ENCODE data around the gene CCL18. TPM values are rescaled to one million over a fixed set of nuclear protein-coding genes. Genes with fewer than 3 reads are reported as not detected.

Gene CCL18
- total and polyA plus RNA-seq, 9 of the 15 experiments (the other 6 are each of a cell fraction or from before 2014, with no cell fraction given), result not detected

DNA sequence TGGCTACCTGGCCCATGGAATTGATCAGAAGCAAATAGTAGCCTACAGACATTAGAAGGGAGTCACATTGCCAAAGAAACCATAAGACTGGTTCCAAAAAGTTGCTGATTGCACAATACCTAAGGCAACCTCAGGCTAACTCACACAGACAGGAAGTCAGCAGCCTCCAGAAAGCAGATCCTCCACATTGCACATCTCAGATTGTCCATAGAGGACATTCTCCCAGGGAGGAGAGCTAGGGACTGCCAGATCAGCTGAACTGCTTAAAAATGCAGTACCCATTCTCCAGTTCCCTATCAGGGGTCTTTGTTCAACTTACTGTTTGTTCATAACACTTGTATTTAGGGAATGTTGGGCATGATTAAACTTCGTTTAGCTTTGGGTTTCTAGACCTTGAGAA lies 21.7 kb downstream of the CCL18 start:
- peak; percentile 88 for TF ChIP-seq CEBPB (tag; IDR thresholded peaks at IDR 0.05)
- no peak for TF ChIP-seq ELF1 (tag; IDR thresholded peaks at IDR 0.05)
- no peak for TF ChIP-seq ZNF696 (CRISPR knock-in tag; conservative IDR thresholded peaks at IDR 0.05)
- TF ChIP-seq CEBPG (CRISPR knock-in tag; IDR thresholded peaks at IDR 0.05), result no peak
- TF ChIP-seq CEBPG (tag; conservative IDR thresholded peaks at IDR 0.05 in 1 of 2, IDR thresholded peaks at IDR 0.05 in 1 of 2), result peak; percentile 77 to 89
- TF ChIP-seq ZFPM2 (CRISPR knock-in tag; IDR thresholded peaks at IDR 0.05), result no peak
- TF ChIP-seq PHF20 (IDR thresholded peaks at IDR 0.05; ENCODE audit: partially characterized antibody), result no peak
- TF ChIP-seq GATA2 (CRISPR knock-in tag; IDR thresholded peaks at IDR 0.05), result no peak
- intact Hi-C loops (cut with micrococcal nuclease), result no loop called here
- ATAC-seq (no peak), FAIRE-seq (no peak), DNase-seq (ENCODE audit: extremely low read depth in 1 of 4, low spot score in 3 of 4) (no peak)
- Histone ChIP-seq H3K9me3 (replicated peaks; ENCODE audit: control insufficient read depth, insufficient read depth, low read depth, low read length) (no peaks in the 10 kb centered on the region), H3K36me3 (ENCODE audit: control insufficient read depth, insufficient read depth, low read length) (no peaks in the 10 kb centered on the region), H3K27me3 (ENCODE audit: control insufficient read depth in 2 of 2, insufficient read depth in 2 of 2, low read length in 2 of 2) (peaks cover 13 to 18% of the 10 kb centered on the region in 2 experiments; a peak in 4 of 5 replicates), H3K27ac (ENCODE audit: extremely low read depth, low read depth, low read length) (no peak overlapping the region), H3K9me1 (ENCODE audit: control insufficient read depth, insufficient read depth, low read length) (no peaks in the 10 kb centered on the region), H3K9ac (ENCODE audit: insufficient read depth in 1 of 2, low read depth in 2 of 2, low read length in 2 of 2) (no peak overlapping the region), H3K4me2 (ENCODE audit: insufficient read depth, low read length) (no peak overlapping the region), H3K4me1 (replicated peaks in 1 of 2; ENCODE audit: control insufficient read depth in 2 of 2, insufficient read depth in 2 of 2, low read length in 2 of 2) (no peaks in the 10 kb centered on the region), H2AFZ (ENCODE audit: low read depth, low read length) (no peak overlapping the region), H3K79me2 (ENCODE audit: control insufficient read depth, insufficient read depth, low read length) (no peaks in the 10 kb centered on the region), H3K4me3 (no peak overlapping the region), H4K20me1 (replicated peaks; ENCODE audit: control insufficient read depth, insufficient read depth, low read length) (no peaks in the 10 kb centered on the region)
- BruUV-seq (replicated peaks), result no TSS peak
- WGBS (ENCODE audit: insufficient coverage, low coverage, missing lambda C conversion rate), result 0% methylated on average over 1 of the region's 1 CpG
- in situ Hi-C loops (cut with MboI), result no loop called here
- POLR2A ChIA-PET, result interaction anchor here (0.6 kb wide), 1 partner anchor 1392 kb away, joined by 3 read pairs; no protein-coding TSS in a partner anchor
- CTCF ChIA-PET (ENCODE audit: low intra/inter-chr PET ratio), result no interaction called here

DNA sequence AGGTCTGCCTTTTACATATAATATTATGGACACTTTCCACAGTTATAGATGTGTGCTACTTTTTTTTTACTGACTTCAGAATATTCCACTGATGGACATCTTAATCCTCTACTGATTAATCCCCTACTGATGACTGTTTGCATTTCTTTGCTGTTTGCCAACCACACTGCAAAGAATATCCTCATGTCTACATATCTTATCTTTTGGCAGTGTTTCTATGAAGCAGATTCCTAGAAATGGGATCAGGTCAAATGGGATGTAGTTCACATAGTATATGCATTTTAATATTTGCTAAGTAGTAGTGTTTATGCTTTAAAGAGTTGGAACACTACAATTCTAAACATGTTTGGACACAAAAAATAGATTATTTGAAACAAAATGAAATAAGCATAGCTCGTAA lies 22.7 kb downstream of the CCL18 start:
- Histone ChIP-seq H3K36me3 (ENCODE audit: control insufficient read depth, insufficient read depth, low read length) (no peaks in the 10 kb centered on the region), H3K27me3 (ENCODE audit: control insufficient read depth in 2 of 2, insufficient read depth in 2 of 2, low read length in 2 of 2) (peaks cover 13 to 18% of the 10 kb centered on the region in 2 experiments; a peak in 4 of 5 replicates), H3K79me2 (ENCODE audit: control insufficient read depth, insufficient read depth, low read length) (no peaks in the 10 kb centered on the region), H3K9me3 (replicated peaks; ENCODE audit: control insufficient read depth, insufficient read depth, low read depth, low read length) (no peaks in the 10 kb centered on the region), H3K27ac (ENCODE audit: extremely low read depth, low read depth, low read length) (no peak overlapping the region), H3K9ac (ENCODE audit: insufficient read depth in 1 of 2, low read depth in 2 of 2, low read length in 2 of 2) (no peak overlapping the region), H3K9me1 (ENCODE audit: control insufficient read depth, insufficient read depth, low read length) (no peaks in the 10 kb centered on the region), H3K4me2 (ENCODE audit: insufficient read depth, low read length) (no peak overlapping the region), H3K4me1 (replicated peaks in 1 of 2; ENCODE audit: control insufficient read depth in 2 of 2, insufficient read depth in 2 of 2, low read length in 2 of 2) (no peaks in the 10 kb centered on the region), H3K4me3 (no peak overlapping the region), H2AFZ (ENCODE audit: low read depth, low read length) (no peak overlapping the region), H4K20me1 (replicated peaks; ENCODE audit: control insufficient read depth, insufficient read depth, low read length) (no peaks in the 10 kb centered on the region)
- no peak for ATAC-seq
- no TSS peak for BruUV-seq (replicated peaks)
- POLR2A ChIA-PET, result no interaction called here
- in situ Hi-C loops (cut with MboI) (no loop called here), intact Hi-C loops (cut with micrococcal nuclease) (no loop called here)
- FAIRE-seq, result no peak
- WGBS (ENCODE audit: insufficient coverage, low coverage, missing lambda C conversion rate), result 0% methylated on average over 1 of the region's 1 CpG
- CTCF ChIA-PET (ENCODE audit: low intra/inter-chr PET ratio), result no interaction called here
- DNase-seq (ENCODE audit: extremely low read depth in 1 of 4, low spot score in 3 of 4), result no peak
- TF ChIP-seq FOXJ3 (CRISPR knock-in tag; IDR thresholded peaks at IDR 0.05) (no peak), E2F5 (CRISPR knock-in tag; IDR thresholded peaks at IDR 0.05) (no peak), NR2F6 (CRISPR knock-in tag; IDR thresholded peaks at IDR 0.05) (no peak)
- TF ChIP-seq, protein P1, sequence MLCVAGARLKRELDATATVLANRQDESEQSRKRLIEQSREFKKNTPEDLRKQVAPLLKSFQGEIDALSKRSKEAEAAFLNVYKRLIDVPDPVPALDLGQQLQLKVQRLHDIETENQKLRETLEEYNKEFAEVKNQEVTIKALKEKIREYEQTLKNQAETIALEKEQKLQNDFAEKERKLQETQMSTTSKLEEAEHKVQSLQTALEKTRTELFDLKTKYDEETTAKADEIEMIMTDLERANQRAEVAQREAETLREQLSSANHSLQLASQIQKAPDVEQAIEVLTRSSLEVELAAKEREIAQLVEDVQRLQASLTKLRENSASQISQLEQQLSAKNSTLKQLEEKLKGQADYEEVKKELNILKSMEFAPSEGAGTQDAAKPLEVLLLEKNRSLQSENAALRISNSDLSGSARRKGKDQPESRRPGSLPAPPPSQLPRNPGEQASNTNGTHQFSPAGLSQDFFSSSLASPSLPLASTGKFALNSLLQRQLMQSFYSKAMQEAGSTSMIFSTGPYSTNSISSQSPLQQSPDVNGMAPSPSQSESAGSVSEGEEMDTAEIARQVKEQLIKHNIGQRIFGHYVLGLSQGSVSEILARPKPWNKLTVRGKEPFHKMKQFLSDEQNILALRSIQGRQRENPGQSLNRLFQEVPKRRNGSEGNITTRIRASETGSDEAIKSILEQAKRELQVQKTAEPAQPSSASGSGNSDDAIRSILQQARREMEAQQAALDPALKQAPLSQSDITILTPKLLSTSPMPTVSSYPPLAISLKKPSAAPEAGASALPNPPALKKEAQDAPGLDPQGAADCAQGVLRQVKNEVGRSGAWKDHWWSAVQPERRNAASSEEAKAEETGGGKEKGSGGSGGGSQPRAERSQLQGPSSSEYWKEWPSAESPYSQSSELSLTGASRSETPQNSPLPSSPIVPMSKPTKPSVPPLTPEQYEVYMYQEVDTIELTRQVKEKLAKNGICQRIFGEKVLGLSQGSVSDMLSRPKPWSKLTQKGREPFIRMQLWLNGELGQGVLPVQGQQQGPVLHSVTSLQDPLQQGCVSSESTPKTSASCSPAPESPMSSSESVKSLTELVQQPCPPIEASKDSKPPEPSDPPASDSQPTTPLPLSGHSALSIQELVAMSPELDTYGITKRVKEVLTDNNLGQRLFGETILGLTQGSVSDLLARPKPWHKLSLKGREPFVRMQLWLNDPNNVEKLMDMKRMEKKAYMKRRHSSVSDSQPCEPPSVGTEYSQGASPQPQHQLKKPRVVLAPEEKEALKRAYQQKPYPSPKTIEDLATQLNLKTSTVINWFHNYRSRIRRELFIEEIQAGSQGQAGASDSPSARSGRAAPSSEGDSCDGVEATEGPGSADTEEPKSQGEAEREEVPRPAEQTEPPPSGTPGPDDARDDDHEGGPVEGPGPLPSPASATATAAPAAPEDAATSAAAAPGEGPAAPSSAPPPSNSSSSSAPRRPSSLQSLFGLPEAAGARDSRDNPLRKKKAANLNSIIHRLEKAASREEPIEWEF (CRISPR knock-in tag; IDR thresholded peaks at IDR 0.05), result no peak
